ENCODE results near the gene ZNF407. TPM values are rescaled to one million over a fixed set of nuclear protein-coding genes. Genes with fewer than 3 reads are reported as not detected.

ZNF407 gene
- polyA plus RNA-seq, 1 experiment, result 2.8 TPM

DNA sequence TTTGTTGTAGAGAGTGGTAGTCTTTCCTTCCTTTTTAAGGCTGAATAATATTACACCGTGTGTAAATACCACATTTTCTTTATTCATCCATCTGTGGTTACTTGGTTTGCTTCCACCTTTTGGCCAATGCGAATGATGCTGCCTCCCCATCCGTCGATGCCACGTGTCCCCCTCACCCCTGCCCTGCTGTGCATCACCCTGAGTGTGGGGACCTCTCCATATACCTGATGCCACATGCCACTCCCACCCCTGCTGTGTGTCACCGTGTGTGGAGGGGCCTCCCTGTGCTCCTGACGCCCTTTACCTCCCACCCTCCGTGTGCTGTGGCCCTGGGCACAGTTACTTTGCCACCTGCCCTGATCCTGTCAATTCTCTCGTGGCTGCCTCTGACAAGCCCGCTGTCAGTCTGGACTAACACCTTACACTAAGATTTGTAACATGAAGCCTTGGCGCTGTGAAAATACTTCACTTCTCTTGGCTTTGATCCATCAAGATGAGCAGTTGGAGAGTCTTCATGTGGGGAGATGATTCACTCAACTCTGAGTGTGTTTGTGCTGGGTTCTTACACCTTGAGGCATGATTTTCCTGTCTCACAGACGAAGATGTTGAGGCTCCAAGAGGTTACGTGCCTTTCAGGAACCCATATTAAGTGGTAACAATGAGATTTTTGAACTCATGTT is 234.0 kb downstream of the ZNF407 start:
- DNase-seq (ENCODE audit: low read depth), result no peak
- H3K4me3 ChIP-seq (ENCODE audit: low read depth, low read length), result no peak overlapping the region
- ChIA-PET CTCF (no interaction called here), POLR2A (no interaction called here)
- no peaks in the 10 kb centered on the region for H3K27me3 ChIP-seq (ENCODE audit: control insufficient read depth, insufficient read depth, low read length)
- H3K36me3 ChIP-seq (ENCODE audit: control insufficient read depth, insufficient read depth, low read length), result no peaks in the 10 kb centered on the region
- TF ChIP-seq, protein P1, sequence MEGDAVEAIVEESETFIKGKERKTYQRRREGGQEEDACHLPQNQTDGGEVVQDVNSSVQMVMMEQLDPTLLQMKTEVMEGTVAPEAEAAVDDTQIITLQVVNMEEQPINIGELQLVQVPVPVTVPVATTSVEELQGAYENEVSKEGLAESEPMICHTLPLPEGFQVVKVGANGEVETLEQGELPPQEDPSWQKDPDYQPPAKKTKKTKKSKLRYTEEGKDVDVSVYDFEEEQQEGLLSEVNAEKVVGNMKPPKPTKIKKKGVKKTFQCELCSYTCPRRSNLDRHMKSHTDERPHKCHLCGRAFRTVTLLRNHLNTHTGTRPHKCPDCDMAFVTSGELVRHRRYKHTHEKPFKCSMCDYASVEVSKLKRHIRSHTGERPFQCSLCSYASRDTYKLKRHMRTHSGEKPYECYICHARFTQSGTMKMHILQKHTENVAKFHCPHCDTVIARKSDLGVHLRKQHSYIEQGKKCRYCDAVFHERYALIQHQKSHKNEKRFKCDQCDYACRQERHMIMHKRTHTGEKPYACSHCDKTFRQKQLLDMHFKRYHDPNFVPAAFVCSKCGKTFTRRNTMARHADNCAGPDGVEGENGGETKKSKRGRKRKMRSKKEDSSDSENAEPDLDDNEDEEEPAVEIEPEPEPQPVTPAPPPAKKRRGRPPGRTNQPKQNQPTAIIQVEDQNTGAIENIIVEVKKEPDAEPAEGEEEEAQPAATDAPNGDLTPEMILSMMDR (IDR thresholded peaks at IDR 0.05; ENCODE audit: insufficient read depth, low read depth, low read length), result no peak

DNA sequence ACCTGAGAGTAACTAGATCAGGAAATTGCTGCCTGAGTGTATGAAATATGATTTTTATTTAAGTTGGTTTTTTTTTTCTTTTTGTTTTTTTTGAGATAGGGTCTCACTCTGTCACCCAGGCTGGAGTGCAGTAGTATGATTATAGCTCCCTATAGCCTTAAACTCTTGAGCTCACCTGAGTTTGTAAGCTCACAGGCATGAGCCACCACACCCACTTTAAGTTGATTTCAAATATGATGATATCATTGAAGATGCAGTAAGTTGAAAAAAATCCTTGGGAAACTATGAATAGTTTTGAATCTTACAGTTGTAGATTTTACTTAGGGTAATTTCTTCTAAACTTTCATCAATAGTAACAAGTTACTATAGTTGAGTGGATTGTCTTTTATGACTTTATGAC is 234.7 kb downstream of the ZNF407 start:
- DNase-seq (ENCODE audit: low read depth), result no peak
- H3K4me3 ChIP-seq (ENCODE audit: low read depth, low read length), result no peak overlapping the region
- CTCF ChIA-PET, result no interaction called here
- POLR2A ChIA-PET, result no interaction called here
- no peaks in the 10 kb centered on the region for H3K36me3 ChIP-seq (ENCODE audit: control insufficient read depth, insufficient read depth, low read length)
- no peaks in the 10 kb centered on the region for H3K27me3 ChIP-seq (ENCODE audit: control insufficient read depth, insufficient read depth, low read length)
- TF ChIP-seq, protein P1 (IDR thresholded peaks at IDR 0.05; ENCODE audit: insufficient read depth, low read depth, low read length), result no peak

DNA sequence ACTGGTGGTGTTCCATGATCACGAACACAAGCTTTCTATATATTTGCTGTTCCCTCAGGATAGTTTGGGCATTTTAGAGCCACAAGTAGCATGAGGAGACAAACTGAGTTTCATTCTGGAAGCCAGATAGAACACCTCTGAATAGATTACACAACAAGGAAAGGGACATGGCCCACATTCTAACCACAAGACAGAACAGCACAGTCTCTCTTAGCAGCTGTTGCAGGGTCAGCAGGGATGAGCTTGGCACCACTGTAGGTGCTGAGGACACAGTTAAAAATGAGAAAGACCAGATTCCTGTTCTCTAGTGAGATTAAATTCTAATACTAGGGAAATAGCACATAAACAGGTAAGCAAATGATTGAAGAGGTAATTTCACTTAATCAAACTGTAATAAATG is 235.3 kb downstream of the ZNF407 start:
- Histone ChIP-seq H3K27me3 (ENCODE audit: control insufficient read depth, insufficient read depth, low read length) (no peaks in the 10 kb centered on the region), H3K4me3 (ENCODE audit: low read depth, low read length) (no peak overlapping the region), H3K36me3 (ENCODE audit: control insufficient read depth, insufficient read depth, low read length) (no peaks in the 10 kb centered on the region)
- ChIA-PET CTCF (no interaction called here), POLR2A (no interaction called here)
- TF ChIP-seq, protein P1 (IDR thresholded peaks at IDR 0.05; ENCODE audit: insufficient read depth, low read depth, low read length), result no peak
- no peak for DNase-seq (ENCODE audit: low read depth)

DNA sequence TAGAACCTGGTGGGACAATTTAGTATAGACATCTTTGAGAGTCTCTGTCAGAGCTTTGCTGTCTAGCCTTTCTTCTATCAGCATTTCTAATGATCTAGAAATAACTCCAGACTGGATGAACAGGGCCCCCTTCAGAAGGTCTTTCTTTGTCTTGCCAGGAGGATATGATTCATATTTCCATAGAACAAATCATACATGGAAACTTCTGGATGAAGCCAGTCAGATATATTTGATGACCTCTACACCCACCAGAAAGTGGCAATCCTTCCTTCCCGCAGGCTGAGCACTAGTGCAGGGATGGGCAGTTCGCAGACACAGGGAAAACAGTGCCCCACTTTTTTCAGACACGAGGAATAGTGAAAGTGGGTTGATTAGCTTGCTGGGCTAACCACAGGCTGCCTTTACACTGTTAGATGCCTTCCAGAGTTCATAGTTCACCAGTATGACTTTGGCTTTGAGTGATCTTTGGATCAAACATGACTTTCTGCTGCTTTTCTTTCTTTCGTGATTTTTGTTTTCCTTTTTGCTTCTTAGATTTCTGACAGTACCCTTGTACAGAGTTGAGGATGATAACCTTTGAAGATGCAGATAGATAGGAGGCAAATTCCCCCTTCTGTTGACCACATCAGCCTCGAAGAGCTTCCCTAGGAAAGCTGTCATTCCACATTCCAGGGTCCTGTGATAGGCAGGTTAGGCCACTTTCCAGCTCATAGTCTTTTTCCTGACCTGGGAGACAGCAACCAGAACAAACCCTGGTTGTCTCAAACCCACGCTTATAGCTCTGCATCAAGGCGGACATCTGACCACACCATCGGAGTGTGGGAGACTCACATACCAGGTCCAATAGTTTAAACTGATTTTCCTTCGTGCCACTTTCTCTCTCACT is 237.0 kb downstream of the ZNF407 start:
- no peaks in the 10 kb centered on the region for H3K27me3 ChIP-seq (ENCODE audit: control insufficient read depth, insufficient read depth, low read length)
- ChIA-PET POLR2A (no interaction called here), CTCF (interaction anchor here (1.7 kb wide), 1 partner anchor 129 kb away, joined by 5 read pairs; no protein-coding TSS in a partner anchor)
- no peak overlapping the region for H3K4me3 ChIP-seq (ENCODE audit: low read depth, low read length)
- TF ChIP-seq, protein P1 (IDR thresholded peaks at IDR 0.05; ENCODE audit: insufficient read depth, low read depth, low read length), result no peak
- no peaks in the 10 kb centered on the region for H3K36me3 ChIP-seq (ENCODE audit: control insufficient read depth, insufficient read depth, low read length)
- no peak for DNase-seq (ENCODE audit: low read depth)
